Measurements from ENCODE around the gene LRRC49.

DNA sequence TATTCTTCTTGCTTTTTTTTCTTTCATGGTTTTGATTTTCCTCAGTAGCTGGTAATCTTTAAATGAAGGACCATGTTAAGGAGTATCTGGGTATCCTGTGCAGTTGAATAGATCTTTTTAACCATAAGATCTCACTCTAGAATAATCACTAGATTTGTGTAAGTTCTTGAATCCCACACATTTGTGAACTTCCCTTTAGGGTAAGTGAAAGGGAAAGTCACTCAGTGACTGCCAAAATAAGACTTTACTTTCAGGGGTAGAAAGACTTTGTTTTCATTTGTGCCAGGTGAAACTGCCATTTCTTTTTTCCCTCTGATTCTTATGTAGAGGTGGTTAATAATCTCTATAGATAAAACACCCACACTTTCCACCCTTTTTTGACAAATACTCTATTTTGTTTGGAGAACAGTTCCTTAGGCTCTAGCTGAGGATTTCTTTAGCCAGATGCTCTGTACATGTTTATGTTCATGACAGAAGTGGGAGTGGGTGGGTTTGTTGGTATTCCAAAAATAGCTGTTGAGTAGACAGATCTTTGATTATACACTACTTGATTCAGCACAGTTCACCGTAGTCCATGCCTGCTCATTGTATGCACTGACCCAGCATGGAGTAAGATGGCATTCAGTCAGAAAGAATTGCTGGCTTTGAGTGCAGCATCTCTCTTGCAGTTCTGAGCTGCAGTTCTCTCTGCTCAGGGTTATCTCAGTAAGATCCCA is 28.5 kb downstream of the LRRC49 start:
- no peak for TF ChIP-seq EZH2phosphoT487 (IDR thresholded peaks at IDR 0.05; ENCODE audit: borderline replicate concordance, low read length)
- TF ChIP-seq, protein P1, sequence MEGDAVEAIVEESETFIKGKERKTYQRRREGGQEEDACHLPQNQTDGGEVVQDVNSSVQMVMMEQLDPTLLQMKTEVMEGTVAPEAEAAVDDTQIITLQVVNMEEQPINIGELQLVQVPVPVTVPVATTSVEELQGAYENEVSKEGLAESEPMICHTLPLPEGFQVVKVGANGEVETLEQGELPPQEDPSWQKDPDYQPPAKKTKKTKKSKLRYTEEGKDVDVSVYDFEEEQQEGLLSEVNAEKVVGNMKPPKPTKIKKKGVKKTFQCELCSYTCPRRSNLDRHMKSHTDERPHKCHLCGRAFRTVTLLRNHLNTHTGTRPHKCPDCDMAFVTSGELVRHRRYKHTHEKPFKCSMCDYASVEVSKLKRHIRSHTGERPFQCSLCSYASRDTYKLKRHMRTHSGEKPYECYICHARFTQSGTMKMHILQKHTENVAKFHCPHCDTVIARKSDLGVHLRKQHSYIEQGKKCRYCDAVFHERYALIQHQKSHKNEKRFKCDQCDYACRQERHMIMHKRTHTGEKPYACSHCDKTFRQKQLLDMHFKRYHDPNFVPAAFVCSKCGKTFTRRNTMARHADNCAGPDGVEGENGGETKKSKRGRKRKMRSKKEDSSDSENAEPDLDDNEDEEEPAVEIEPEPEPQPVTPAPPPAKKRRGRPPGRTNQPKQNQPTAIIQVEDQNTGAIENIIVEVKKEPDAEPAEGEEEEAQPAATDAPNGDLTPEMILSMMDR (IDR thresholded peaks at IDR 0.05; ENCODE audit: low read depth, low read length, poor library complexity, severe bottlenecking): no peak
